OCI-LY3 (cell line): Measurements from ENCODE around the gene SLC35A5.

ENCODE experiments used
- H2AFZ ChIP-seq: fragments of 200-600, 300-600 bp; shearing (Covaris generic); 2 replicates; pipeline ENCODE4 v1.6.0; 2014; ENCODE audit warnings: antibody characterized with exemption, low read depth, low read length
- H3K27ac ChIP-seq: fragments of 200-600, 300-600 bp; sonication (generic); 2 replicates; pipeline ENCODE4 v1.5.1; 2014; ENCODE audit warnings: mild to moderate bottlenecking, low read length, moderate library complexity, mixed read lengths
- H3K27me3 ChIP-seq: fragments of 200-600, 300-600 bp; sonication (generic); 2 replicates; pipeline ENCODE4 v1.6.1; 2014; ENCODE audit warnings: low read depth, low read length, mixed read lengths
- H3K36me3 ChIP-seq: fragments of 200-600, 300-600 bp; sonication (generic); replicated peaks from 2 replicates; pipeline ENCODE3; 2014; ENCODE audit warnings: low read depth, low read length, mixed read lengths
- H3K4me1 ChIP-seq: fragments of 300-600, 200-600 bp; sonication (generic); 2 replicates; pipeline ENCODE4 v1.6.1; 2014; ENCODE audit warnings: low read length, mixed read lengths
- H3K4me2 ChIP-seq: fragments of 200-600, 300-600 bp; sonication (generic); 2 replicates; pipeline ENCODE4 v1.6.1; 2014; ENCODE audit warnings: low read length, mixed read lengths
- H3K4me3 ChIP-seq: fragments of 300-600, 200-600 bp; sonication (generic); 2 replicates; pipeline ENCODE4 v1.5.1; 2014; ENCODE audit warnings: antibody characterized with exemption, mild to moderate bottlenecking, low read length, moderate library complexity
- H3K79me2 ChIP-seq: fragments of 300-600, 200-600 bp; shearing (Covaris generic); 2 replicates; pipeline ENCODE4 v1.6.1; 2014; ENCODE audit warnings: mild to moderate bottlenecking, low read length, mixed read lengths
- H3K9ac ChIP-seq: fragments of 300-600, 200-600 bp; shearing (Covaris generic); 2 replicates; pipeline ENCODE4 v1.6.0; 2014; ENCODE audit warnings: mild to moderate bottlenecking, low read length, moderate library complexity
- H3K9me3 ChIP-seq: fragments of 200-600, 300-600 bp; shearing (Covaris generic); 2 replicates; pipeline ENCODE4 v1.6.1; 2014; ENCODE audit warnings: low read length, mixed read lengths; ENCODE audit not compliant: insufficient read depth
- H4K20me1 ChIP-seq: fragments of 200-600, 300-600 bp; sonication (generic); 2 replicates; pipeline ENCODE4 v1.6.1; 2016; ENCODE audit warnings: low read length, mixed read lengths; ENCODE audit not compliant: insufficient read depth
- EZH2phosphoT487 ChIP-seq: fragments of 200-600 bp; shearing (Covaris generic); IDR thresholded peaks from 2 replicates; pipeline ENCODE4 v1.6.1; 2018; ENCODE audit warnings: antibody characterized with exemption, mixed run types, low read depth
- TF ChIP-seq, protein P1 (sequence below): fragments of 200-600, 300-600 bp; sonication (generic); IDR thresholded peaks from 2 replicates; pipeline ENCODE4 v1.5.1; 2014; ENCODE audit warnings: antibody characterized with exemption, low read length, low read depth

The SLC35A5 gene

DNA sequence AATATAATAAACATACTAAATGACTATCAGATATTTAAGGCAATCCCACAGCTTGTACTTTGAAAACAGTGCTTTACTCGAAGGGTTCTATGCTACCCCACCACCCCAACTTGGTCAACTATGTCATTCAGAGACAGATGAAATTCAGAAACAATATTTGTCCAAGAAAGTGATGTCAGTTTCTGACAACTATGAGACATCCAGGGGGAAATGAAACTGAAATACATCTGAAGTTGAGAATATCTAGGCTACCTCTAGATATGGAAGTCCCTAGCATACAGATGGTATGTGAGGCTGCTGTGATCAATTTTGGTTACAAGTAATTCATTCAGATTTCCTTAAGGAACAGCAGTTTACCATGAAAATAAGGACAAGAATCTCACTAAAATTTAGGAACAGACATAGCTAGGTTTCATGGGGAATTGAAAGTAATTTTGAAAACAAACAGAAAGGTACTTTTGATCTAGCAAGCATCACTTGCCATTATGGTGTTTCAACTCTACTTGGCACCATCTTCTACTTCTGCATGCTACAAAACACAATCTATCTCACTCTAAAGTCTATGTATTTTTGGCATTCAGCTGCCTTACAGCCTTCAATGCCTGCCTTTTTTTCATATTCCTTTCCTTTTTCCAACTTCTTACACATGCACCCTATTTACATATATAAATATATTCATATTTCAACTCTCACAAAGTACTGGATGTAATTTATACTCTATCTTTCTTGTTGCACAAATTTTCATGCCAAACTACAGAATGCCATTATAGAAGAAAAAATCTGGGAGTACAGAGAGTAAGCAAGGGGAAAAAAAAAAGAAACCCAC is 21.8 kb upstream of the SLC35A5 start:
- Histone ChIP-seq H3K9me3 (no peaks in the 10 kb centered on the region), H3K36me3 (peaks cover 40% of the 10 kb centered on the region), H3K4me3 (peak overlapping the region; percentile 24), H3K4me2 (peak overlapping the region; percentile 51), H4K20me1 (no peaks in the 10 kb centered on the region), H3K4me1 (peaks cover 38% of the 10 kb centered on the region), H3K27me3 (no peaks in the 10 kb centered on the region), H3K79me2 (no peaks in the 10 kb centered on the region), H3K27ac (peak overlapping the region; percentile 69), H2AFZ (no peak overlapping the region), H3K9ac (no peak overlapping the region)
- no peak for TF ChIP-seq EZH2phosphoT487
- TF ChIP-seq, protein P1, sequence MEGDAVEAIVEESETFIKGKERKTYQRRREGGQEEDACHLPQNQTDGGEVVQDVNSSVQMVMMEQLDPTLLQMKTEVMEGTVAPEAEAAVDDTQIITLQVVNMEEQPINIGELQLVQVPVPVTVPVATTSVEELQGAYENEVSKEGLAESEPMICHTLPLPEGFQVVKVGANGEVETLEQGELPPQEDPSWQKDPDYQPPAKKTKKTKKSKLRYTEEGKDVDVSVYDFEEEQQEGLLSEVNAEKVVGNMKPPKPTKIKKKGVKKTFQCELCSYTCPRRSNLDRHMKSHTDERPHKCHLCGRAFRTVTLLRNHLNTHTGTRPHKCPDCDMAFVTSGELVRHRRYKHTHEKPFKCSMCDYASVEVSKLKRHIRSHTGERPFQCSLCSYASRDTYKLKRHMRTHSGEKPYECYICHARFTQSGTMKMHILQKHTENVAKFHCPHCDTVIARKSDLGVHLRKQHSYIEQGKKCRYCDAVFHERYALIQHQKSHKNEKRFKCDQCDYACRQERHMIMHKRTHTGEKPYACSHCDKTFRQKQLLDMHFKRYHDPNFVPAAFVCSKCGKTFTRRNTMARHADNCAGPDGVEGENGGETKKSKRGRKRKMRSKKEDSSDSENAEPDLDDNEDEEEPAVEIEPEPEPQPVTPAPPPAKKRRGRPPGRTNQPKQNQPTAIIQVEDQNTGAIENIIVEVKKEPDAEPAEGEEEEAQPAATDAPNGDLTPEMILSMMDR: no peak

DNA sequence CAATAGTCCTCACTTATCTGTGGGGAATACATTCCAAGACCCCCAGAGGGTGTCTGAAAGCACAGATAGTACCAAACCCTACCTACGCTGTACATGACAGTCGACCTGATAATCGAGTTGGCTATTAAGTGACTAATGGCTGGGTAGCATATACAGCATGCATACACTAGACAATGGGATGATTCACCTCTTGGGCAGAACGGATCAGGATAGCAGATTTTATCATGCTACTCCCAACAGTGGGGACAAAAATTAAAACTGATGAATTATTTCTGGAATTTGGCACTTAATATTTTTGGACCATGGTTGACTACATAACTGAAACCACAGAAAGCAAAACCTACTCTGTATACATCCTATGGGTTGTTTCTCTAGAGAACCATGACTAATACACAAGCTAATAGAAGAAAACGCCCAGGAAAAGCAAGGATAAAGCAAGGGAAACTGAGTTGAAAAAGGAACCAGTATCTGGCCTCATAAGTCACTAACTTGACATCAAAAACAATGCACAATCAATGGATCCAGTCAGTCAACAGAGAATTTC is 15.6 kb upstream of the SLC35A5 start:
- Histone ChIP-seq H2AFZ (no peak overlapping the region), H3K27ac (no peak overlapping the region), H3K27me3 (no peaks in the 10 kb centered on the region), H3K4me3 (no peak overlapping the region), H3K9me3 (no peaks in the 10 kb centered on the region), H3K79me2 (0 out of 2 replicates have a peak, but pooled peaks cover 2% of the 10 kb centered on the region), H4K20me1 (no peaks in the 10 kb centered on the region), H3K4me2 (no peak overlapping the region), H3K9ac (no peak overlapping the region), H3K4me1 (peaks cover 16% of the 10 kb centered on the region), H3K36me3 (peaks cover 66% of the 10 kb centered on the region)
- TF ChIP-seq, protein P1: no peak
- TF ChIP-seq EZH2phosphoT487: no peak

DNA sequence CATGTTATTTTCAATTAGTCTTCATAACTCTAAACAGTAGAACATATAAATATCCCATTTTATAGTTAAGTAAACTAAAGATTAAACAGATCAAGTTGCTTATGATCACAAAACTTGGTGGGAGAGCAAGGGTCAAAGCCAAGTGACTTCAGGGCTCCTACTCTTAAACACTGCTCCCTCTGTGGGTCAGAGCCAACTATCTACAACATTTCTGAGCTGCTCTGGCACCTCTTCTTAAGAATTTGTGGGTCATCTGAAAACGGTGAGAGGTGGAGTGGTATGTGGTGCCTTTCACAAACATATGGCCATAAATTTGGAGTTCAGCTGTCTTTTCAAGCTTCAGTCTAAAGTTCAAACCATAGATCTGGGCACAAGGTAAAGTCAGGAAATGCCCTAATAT is 11.0 kb upstream of the SLC35A5 start:
- TF ChIP-seq, protein P1: 0 out of 2 replicates have a peak, but pooled peaks have one; percentile 8
- no peak for TF ChIP-seq EZH2phosphoT487
- H3K4me2 ChIP-seq: no peak overlapping the region
- peaks cover 46% of the 10 kb centered on the region for H3K36me3 ChIP-seq
- no peaks in the 10 kb centered on the region for H4K20me1 ChIP-seq
- H3K4me1 ChIP-seq: peaks cover 4% of the 10 kb centered on the region
- H3K27ac ChIP-seq: no peak overlapping the region
- H3K27me3 ChIP-seq: no peaks in the 10 kb centered on the region
- no peak overlapping the region for H3K9ac ChIP-seq
- no peak overlapping the region for H2AFZ ChIP-seq
- H3K9me3 ChIP-seq: no peaks in the 10 kb centered on the region
- peaks cover 25% of the 10 kb centered on the region for H3K79me2 ChIP-seq
- H3K4me3 ChIP-seq: no peak overlapping the region

DNA sequence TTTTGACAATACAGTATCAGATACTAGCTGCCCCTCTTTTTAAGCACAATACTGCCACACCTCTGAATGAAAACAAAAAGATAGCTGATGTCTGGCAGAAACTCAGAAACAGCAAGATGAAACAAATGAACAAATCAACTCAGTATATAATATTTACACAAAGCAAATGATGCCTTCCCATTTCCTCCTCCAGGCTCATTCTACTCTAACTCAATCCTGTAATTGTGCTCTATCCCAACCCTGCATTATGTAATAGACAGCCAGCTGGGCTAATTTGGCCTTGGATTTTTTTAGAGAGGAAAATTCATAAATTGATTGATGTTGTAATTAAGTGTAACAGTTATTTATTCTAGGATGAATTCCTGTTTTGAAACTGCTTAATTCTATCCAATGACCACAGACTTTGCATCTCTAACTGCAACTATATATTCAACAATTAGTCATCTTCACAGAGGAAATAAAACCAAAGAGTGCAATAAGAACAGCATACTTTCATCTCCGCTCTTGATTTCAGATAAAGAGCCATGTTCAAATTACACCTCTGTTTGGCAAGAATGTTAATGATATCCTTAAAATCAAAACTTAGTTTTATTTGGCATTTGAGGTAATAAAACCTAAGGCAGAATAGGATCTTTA is 6.2 kb upstream of the SLC35A5 start:
- TF ChIP-seq, protein P1: no peak
- no peak for TF ChIP-seq EZH2phosphoT487
- no peaks in the 10 kb centered on the region for H3K27me3 ChIP-seq
- no peak overlapping the region for H3K4me2 ChIP-seq
- no peak overlapping the region for H3K27ac ChIP-seq
- H3K9ac ChIP-seq: no peak overlapping the region
- peaks cover 4% of the 10 kb centered on the region; the same call in 1 of the 2 replicates for H3K9me3 ChIP-seq
- no peak overlapping the region for H2AFZ ChIP-seq
- H3K4me3 ChIP-seq: no peak overlapping the region
- peaks cover 24% of the 10 kb centered on the region for H3K4me1 ChIP-seq
- peaks cover 64% of the 10 kb centered on the region for H3K79me2 ChIP-seq
- no peaks in the 10 kb centered on the region for H4K20me1 ChIP-seq
- peaks cover 24% of the 10 kb centered on the region for H3K36me3 ChIP-seq
